Gastroesophageal sphincter (tissue), 4 donors: ENCODE measurements around the gene SPATA16. TPM values are rescaled to one million over a fixed set of nuclear protein-coding genes. Genes with fewer than 3 reads are reported as not detected.

ENCODE experiments used
- ATAC-seq: fragments of 150-250 bp; one replicate; pipeline ENCODE4 v1.9.1; 2016; ENCODE audit warnings: mild to moderate bottlenecking, moderate library complexity
- H3K27ac ChIP-seq, 4 donors: fragments of 200-600 bp; sonication (generic) in 3 of 4; 1 replicate in 3 of 4; 2 replicates in 1 of 4; pipeline ENCODE4 v1.5.1; 2016 to 2019
- H3K27me3 ChIP-seq: fragments of 200-600 bp; sonication (generic); one replicate; pipeline ENCODE4 v1.5.1; 2019
- H3K36me3 ChIP-seq, 2 donors: fragments of 200-600 bp; sonication (generic); one replicate each; pipeline ENCODE4 v1.5.1; 2019; ENCODE audit warnings: control low read depth in 1 of 2
- H3K4me1 ChIP-seq, 3 donors: fragments of 200-600 bp; sonication (generic); 1 replicate in 2 of 3; 2 replicates in 1 of 3; pipeline ENCODE4 v1.5.1; 2016 to 2019; ENCODE audit warnings: control low read depth in 2 of 3
- H3K4me3 ChIP-seq, 2 donors: fragments of 200-600 bp; sonication (generic); one replicate each; pipeline ENCODE4 v1.5.1; 2019; ENCODE audit warnings: mild to moderate bottlenecking in 1 of 2, moderate library complexity in 1 of 2
- H3K9me3 ChIP-seq, 3 donors: fragments of 200-600 bp; sonication (generic); one replicate each; pipeline ENCODE4 v1.5.1; 2017 to 2019; ENCODE audit warnings: control low read depth in 2 of 3
- CTCF ChIP-seq, 4 experiments: fragments of 200-600 bp in 2 of 4; fragments of 450-650 bp in 2 of 4; sonication (generic) in 1 of 4; IDR thresholded peaks; one replicate each; pipeline ENCODE4 v1.5.1; 2017 to 2019; ENCODE audit warnings: antibody characterized with exemption in 4 of 4, mild to moderate bottlenecking in 2 of 4, moderate library complexity in 2 of 4
- EP300 ChIP-seq: sonication (generic); formaldehyde crosslinking; IDR thresholded peaks from one replicate; pipeline ENCODE4 v1.6.1; 2017; ENCODE audit warnings: antibody characterized with exemption, mild to moderate bottlenecking
- POLR2A ChIP-seq, 2 donors: fragments of 450-650 bp; IDR thresholded peaks; one replicate each; pipeline ENCODE4 v1.6.1; 2017; ENCODE audit warnings: antibody characterized with exemption in 2 of 2, mild to moderate bottlenecking in 2 of 2, moderate library complexity in 1 of 2
- POLR2AphosphoS5 ChIP-seq: sonication (generic); formaldehyde crosslinking; IDR thresholded peaks from one replicate; pipeline ENCODE4 v1.6.1; 2017; ENCODE audit warnings: antibody characterized with exemption
- WGBS, 2 donors: methylation state at CpG; one replicate each; pipeline ENCODE4 v1.1.5; 2018; ENCODE audit warnings: low coverage in 1 of 2; 5-methylcytosine and 5-hydroxymethylcytosine counted together
- total RNA-seq, 4 donors: library from RNA; depleted of rRNA; stranded (reverse); fragments of >200 nt; gene quantifications; one replicate each; pipeline ENCODE4 v1.1.0, GENCODE V29; 2016

Gene SPATA16
- total RNA-seq, 4 donors from 2014 or later = not detected

GRCh38 chr3:173043757-173044156 is 97.3 kb downstream of the SPATA16 start:
- no peak overlapping the region for H3K4me3 ChIP-seq

GRCh38 chr3:173038484-173038871 is 102.6 kb downstream of the SPATA16 start:
- Histone ChIP-seq H3K27ac (no peak overlapping the region), H3K4me3 (no peak overlapping the region), H3K36me3 (no peaks in the 10 kb centered on the region), H3K27me3 (no peaks in the 10 kb centered on the region), H3K4me1 (no peaks in the 10 kb centered on the region), H3K9me3 (no peaks in the 10 kb centered on the region)
- no peak for ATAC-seq
- WGBS, 2 donors = 56 to 75% methylated on average over 2 to 3 of the region's 3 CpGs
- TF ChIP-seq POLR2AphosphoS5 = no peak
- TF ChIP-seq CTCF (IDR thresholded peaks at IDR 0.05) = no peak
- no peak for TF ChIP-seq POLR2A (IDR thresholded peaks at IDR 0.05)
- no peak for TF ChIP-seq EP300

More at GRCh38 chr3:173043757-173044156, 97.3 kb downstream of the SPATA16 start:
- Histone ChIP-seq H3K4me1 (no peaks in the 10 kb centered on the region), H3K36me3 (no peaks in the 10 kb centered on the region), H3K9me3 (no peaks in the 10 kb centered on the region), H3K27me3 (no peaks in the 10 kb centered on the region), H3K27ac (no peak overlapping the region)
- no peak for ATAC-seq
- WGBS, 2 donors = 82 to 94% methylated on average over 2 to 5 of the region's 5 CpGs
- TF ChIP-seq EP300 (no peak), POLR2AphosphoS5 (no peak), POLR2A (IDR thresholded peaks at IDR 0.05) (no peak), CTCF (IDR thresholded peaks at IDR 0.05) (no peak)

DNA sequence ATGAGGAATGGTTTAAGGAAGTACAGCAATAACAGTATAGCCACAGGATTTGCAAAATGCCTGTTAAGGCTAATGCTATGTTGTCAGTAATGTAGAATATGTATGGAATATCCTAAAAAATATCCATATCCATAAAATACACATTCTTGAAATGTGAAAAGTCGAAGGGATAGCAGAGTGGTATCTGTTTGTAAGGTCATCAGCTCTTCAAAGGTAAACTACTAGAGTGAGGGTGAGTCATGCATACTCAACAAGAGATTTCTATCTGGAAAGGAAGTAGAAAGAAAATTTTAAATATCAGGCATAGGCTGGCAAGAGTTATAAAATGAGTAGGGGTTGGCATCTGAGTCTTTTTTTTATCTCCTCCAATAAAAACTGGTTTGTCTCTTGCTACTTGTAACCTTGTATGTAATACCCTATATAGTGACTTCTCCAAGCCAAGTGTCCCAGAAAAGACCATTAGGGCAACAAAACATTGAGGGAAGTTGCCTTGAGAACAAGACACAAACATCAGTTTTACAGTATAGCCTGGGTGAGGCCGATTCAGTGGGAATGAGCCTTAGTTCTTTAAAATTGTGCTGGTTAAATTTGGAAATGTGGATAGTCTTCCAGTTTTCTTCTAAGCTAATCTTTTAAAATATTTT is 103.1 kb downstream of the SPATA16 start:
- ATAC-seq = no peak
- Histone ChIP-seq H3K4me1 (no peaks in the 10 kb centered on the region), H3K27me3 (no peaks in the 10 kb centered on the region), H3K27ac (no peak overlapping the region), H3K9me3 (no peaks in the 10 kb centered on the region), H3K4me3 (no peak overlapping the region), H3K36me3 (no peaks in the 10 kb centered on the region)
- TF ChIP-seq POLR2A (IDR thresholded peaks at IDR 0.05) (no peak), CTCF (IDR thresholded peaks at IDR 0.05) (no peak), EP300 (no peak), POLR2AphosphoS5 (no peak)
- WGBS, 2 donors = 58 to 83% methylated on average over 2 of the region's 2 CpGs

GRCh38 chr3:173030273-173030672 is 110.8 kb downstream of the SPATA16 start:
- TF ChIP-seq CTCF (IDR thresholded peaks at IDR 0.05) = no peak
- no peak for TF ChIP-seq POLR2AphosphoS5
- TF ChIP-seq POLR2A (IDR thresholded peaks at IDR 0.05) = no peak
- TF ChIP-seq EP300 = no peak

DNA sequence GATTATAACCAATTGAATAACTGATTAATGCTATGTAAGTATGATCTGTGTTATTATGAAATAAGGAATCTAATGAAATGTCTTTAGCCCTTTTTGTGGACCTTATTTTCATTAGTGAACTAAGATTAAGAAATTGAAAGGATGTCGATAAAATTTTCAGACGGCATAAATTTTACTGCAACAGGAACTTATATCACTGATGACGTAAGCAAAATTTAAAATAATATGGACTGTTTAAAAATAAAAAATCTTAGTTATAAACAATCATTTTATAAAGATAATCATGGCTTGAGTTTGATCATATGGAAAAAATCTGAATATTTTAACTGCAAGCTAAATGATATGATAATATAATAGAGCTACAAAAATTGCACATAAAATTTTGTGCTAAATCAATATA is 112.7 kb downstream of the SPATA16 start:
- no peak overlapping the region for H3K4me3 ChIP-seq
- no peak overlapping the region for H3K27ac ChIP-seq
- no peak for TF ChIP-seq POLR2A (IDR thresholded peaks at IDR 0.05)
- TF ChIP-seq POLR2AphosphoS5 = no peak
- no peak for TF ChIP-seq EP300
- no peak for TF ChIP-seq CTCF (IDR thresholded peaks at IDR 0.05)
- H3K4me1 ChIP-seq = no peaks in the 10 kb centered on the region
- WGBS, 2 donors = 89 to 97% methylated on average over 3 of the region's 3 CpGs
- no peaks in the 10 kb centered on the region for H3K9me3 ChIP-seq
- no peaks in the 10 kb centered on the region for H3K36me3 ChIP-seq
- no peak for ATAC-seq
- H3K27me3 ChIP-seq = no peaks in the 10 kb centered on the region

More at GRCh38 chr3:173030273-173030672, 110.8 kb downstream of the SPATA16 start:
- ATAC-seq = no peak
- Histone ChIP-seq H3K4me3 (no peak overlapping the region), H3K27me3 (no peaks in the 10 kb centered on the region), H3K36me3 (no peaks in the 10 kb centered on the region), H3K27ac (no peak overlapping the region), H3K4me1 (no peaks in the 10 kb centered on the region), H3K9me3 (no peaks in the 10 kb centered on the region)
